ENCODE results near the gene COMMD6. TPM values are rescaled to one million over a fixed set of nuclear protein-coding genes. Genes with fewer than 3 reads are reported as not detected.

The COMMD6 gene
- total and polyA plus RNA-seq, 2 of the 13 experiments (the other 11 are each of a cell fraction or from before 2014, with no cell fraction given): 97.0 to 164 TPM

GRCh38 chr13:75554981-75555380 is 17.3 kb upstream of the COMMD6 start:
- H3K9ac ChIP-seq (ENCODE audit: insufficient read depth, low read depth, low read length): no peak overlapping the region
- peaks cover 2 to 18% of the 10 kb centered on the region in 2 experiments; a peak in 3 of 5 replicates for H3K36me3 ChIP-seq (replicated peaks in 1 of 2; ENCODE audit: control insufficient read depth in 1 of 2, insufficient read depth in 2 of 2, low read length in 2 of 2)
- no peaks in the 10 kb centered on the region; a peak in 1 of 5 replicates for H3K27me3 ChIP-seq (ENCODE audit: control insufficient read depth in 1 of 2, insufficient read depth in 2 of 2, low read length in 2 of 2)
- ATAC-seq: no peak
- ChIA-PET POLR2A (no interaction called here), CTCF (ENCODE audit: low intra/inter-chr PET ratio, low total read pairs) (no interaction called here)
- no peaks in the 10 kb centered on the region for H4K20me1 ChIP-seq (ENCODE audit: insufficient read depth, low read length)
- 98% methylated on average over 3 of the region's 3 CpGs for WGBS (ENCODE audit: low lambda C conversion rate)
- in situ Hi-C loops (cut with HindIII; ENCODE audit: extremely low pct_ligation_motif_present, low pct_unique_long_range_greater_than_20kb) (no loop called here), intact Hi-C loops (cut with micrococcal nuclease; ENCODE audit: unreplicated experiment) (no loop called here)
- H2AFZ ChIP-seq (ENCODE audit: low read length): no peak overlapping the region
- peaks cover 29% of the 10 kb centered on the region for H3K4me1 ChIP-seq (ENCODE audit: insufficient read depth, low read length)
- BruUV-seq (replicated peaks): no TSS peak
- H3K79me2 ChIP-seq (ENCODE audit: insufficient read depth, low read length): peaks cover 26% of the 10 kb centered on the region
- H3K27ac ChIP-seq (ENCODE audit: extremely low read length, insufficient read depth, low read length): no peak overlapping the region
- DNase-seq (ENCODE audit: low spot score): no peak
- H3K9me3 ChIP-seq (ENCODE audit: low read length): no peaks in the 10 kb centered on the region
- no peak overlapping the region for H3K4me2 ChIP-seq (ENCODE audit: low read depth, low read length)
- TF ChIP-seq MXD4 (CRISPR knock-in tag; IDR thresholded peaks at IDR 0.05): no peak
- no peak for TF ChIP-seq ZNF441 (CRISPR knock-in tag; IDR thresholded peaks at IDR 0.05; ENCODE audit: borderline replicate concordance)
- no peak for TF ChIP-seq TCF7 (IDR thresholded peaks at IDR 0.05; ENCODE audit: low read depth)
- H3K4me3 ChIP-seq (replicated peaks in 1 of 3; ENCODE audit: insufficient read depth in 1 of 3, low read depth in 2 of 3, low read length in 3 of 3): no peak overlapping the region
- FAIRE-seq: no peak

- intact Hi-C loops (cut with micrococcal nuclease; ENCODE audit: unreplicated experiment) (no loop called here), in situ Hi-C loops (cut with HindIII; ENCODE audit: extremely low pct_ligation_motif_present, low pct_unique_long_range_greater_than_20kb) (no loop called here)
- Histone ChIP-seq H3K36me3 (replicated peaks in 1 of 2; ENCODE audit: control insufficient read depth in 1 of 2, insufficient read depth in 2 of 2, low read length in 2 of 2) (peaks cover 2 to 18% of the 10 kb centered on the region in 2 experiments; a peak in 3 of 5 replicates), H3K9ac (ENCODE audit: insufficient read depth, low read depth, low read length) (no peak overlapping the region), H3K4me3 (replicated peaks in 1 of 3; ENCODE audit: insufficient read depth in 1 of 3, low read depth in 2 of 3, low read length in 3 of 3) (no peak overlapping the region), H4K20me1 (ENCODE audit: insufficient read depth, low read length) (no peaks in the 10 kb centered on the region), H3K79me2 (ENCODE audit: insufficient read depth, low read length) (peaks cover 28% of the 10 kb centered on the region), H2AFZ (ENCODE audit: low read length) (no peak overlapping the region), H3K4me1 (ENCODE audit: insufficient read depth, low read length) (peaks cover 28% of the 10 kb centered on the region), H3K27me3 (ENCODE audit: control insufficient read depth in 1 of 2, insufficient read depth in 2 of 2, low read length in 2 of 2) (no peaks in the 10 kb centered on the region; a peak in 1 of 5 replicates), H3K27ac (ENCODE audit: extremely low read length, insufficient read depth, low read length) (no peak overlapping the region), H3K4me2 (ENCODE audit: low read depth, low read length) (no peak overlapping the region), H3K9me3 (ENCODE audit: low read length) (no peaks in the 10 kb centered on the region)
- ChIA-PET POLR2A (no interaction called here), CTCF (ENCODE audit: low intra/inter-chr PET ratio, low total read pairs) (no interaction called here)
- TF ChIP-seq ARID3A (IDR thresholded peaks at IDR 0.05; ENCODE audit: low read depth, low read length): no peak
- no peak for TF ChIP-seq JUNB (CRISPR knock-in tag; IDR thresholded peaks at IDR 0.05; ENCODE audit: borderline replicate concordance)
- no peak for TF ChIP-seq MYNN (CRISPR knock-in tag; IDR thresholded peaks at IDR 0.05; ENCODE audit: low read depth)
- TF ChIP-seq GATAD1 (CRISPR knock-in tag; IDR thresholded peaks at IDR 0.05): no peak
- no peak for TF ChIP-seq RAD51 (IDR thresholded peaks at IDR 0.05; ENCODE audit: borderline replicate concordance)
- TF ChIP-seq FOXA1 (IDR thresholded peaks at IDR 0.05): no peak
- no peak for TF ChIP-seq FOXA1 (CRISPR knock-in tag; IDR thresholded peaks at IDR 0.05)
- no peak for TF ChIP-seq MXD4 (CRISPR knock-in tag; IDR thresholded peaks at IDR 0.05)
- TF ChIP-seq ERF (CRISPR knock-in tag; IDR thresholded peaks at IDR 0.05): no peak
- no peak for TF ChIP-seq ZSCAN30 (CRISPR knock-in tag; IDR thresholded peaks at IDR 0.05)
- TF ChIP-seq ZNF724P (CRISPR knock-in tag; IDR thresholded peaks at IDR 0.05; ENCODE audit: borderline replicate concordance): no peak
- TF ChIP-seq HBP1 (CRISPR knock-in tag; IDR thresholded peaks at IDR 0.05; ENCODE audit: low read depth): no peak
- TF ChIP-seq ZSCAN29 (CRISPR knock-in tag; conservative IDR thresholded peaks at IDR 0.05): no peak
- no peak for TF ChIP-seq ZSCAN9 (CRISPR knock-in tag; IDR thresholded peaks at IDR 0.05; ENCODE audit: borderline replicate concordance)
- no peak for TF ChIP-seq MED13 (CRISPR knock-in tag; IDR thresholded peaks at IDR 0.05)
- DNase-seq (ENCODE audit: low spot score): no peak
- no TSS peak for BruUV-seq (replicated peaks)
- ATAC-seq: no peak
- no peak for FAIRE-seq
- 97% methylated on average over 1 of the region's 1 CpG for WGBS (ENCODE audit: low lambda C conversion rate)
Observed at GRCh38 chr13:75554464-75554863, 16.8 kb upstream of the COMMD6 start.

All from HepG2 (cell line).